A549 (cell line): ENCODE data around the gene TMEM132D. TPM values are rescaled to one million over a fixed set of nuclear protein-coding genes. Genes with fewer than 3 reads are reported as not detected.
"Not testable (repeated sequence)": the region's sequence is repeated elsewhere in the genome, so short reads cannot be mapped to it uniquely, and the experiment has no call there.

Experiments used
- ATAC-seq, 2 experiments: fragments of 200-7000 bp in 1 of 2; fragments of >200 bp in 1 of 2; cut with Nextera tagmentation in 1 of 2; cut with Tn5 transposase in 1 of 2; 3 replicates each; pipeline versions ENCODE4 v1.8.0 to v1.9.1; 2018 to 2020; ENCODE audit warnings: mild to moderate bottlenecking in 1 of 2, moderate library complexity in 1 of 2
- CTCF ChIA-PET: fragments of 300-600 bp; sonication (Branson Sonifier 250); formaldehyde crosslinking; extraction: SDS; loops from one replicate; lab custom pipeline; 2021; ENCODE audit warnings: antibody characterized with exemption, inconsistent platforms; lab: Yijun Ruan, JAX
- POLR2A ChIA-PET: fragments of 350-600 bp; formaldehyde crosslinking; extraction: SDS; loops from one replicate; lab custom pipeline; 2021; ENCODE audit warnings: antibody characterized with exemption, inconsistent platforms; lab: Yijun Ruan, JAX
- DNase-seq, 2 experiments: peaks; one replicate each; pipeline versions ENCODE4 v3.0.0 to v3.0.0-alpha.2; 2011 to 2016; ENCODE audit warnings: low read depth in 1 of 2, low spot score in 1 of 2
- FAIRE-seq: peaks from 2 replicates; lab custom pipeline; 2011; peaks lifted over from hg19 to GRCh38; lab: Jason Lieb, UNC
- H3K27ac ChIP-seq, 2 experiments: fragments of >200 bp; sonication (Bioruptor Twin); formaldehyde crosslinking; 3 replicates each; pipeline ENCODE4 v1.5.1; 2016 to 2017
- H3K4me1 ChIP-seq: fragments of >200 bp; sonication (Bioruptor Twin); formaldehyde crosslinking; 3 replicates; pipeline ENCODE4 v1.6.1; 2016
- H3K4me2 ChIP-seq: fragments of >200 bp; sonication (Bioruptor Twin); formaldehyde crosslinking; 3 replicates; pipeline ENCODE4 v1.6.1; 2016
- H3K4me3 ChIP-seq: fragments of >200 bp; sonication (Bioruptor Twin); formaldehyde crosslinking; 3 replicates; pipeline ENCODE4 v1.5.1; 2016
- H3K9me3 ChIP-seq: fragments of >200 bp; sonication (Bioruptor Twin); formaldehyde crosslinking; 3 replicates; pipeline ENCODE4 v1.6.1; 2016
- BCL3 ChIP-seq: fragments of >200 bp; sonication (Bioruptor Twin); formaldehyde crosslinking; IDR thresholded peaks from 3 replicates; pipeline ENCODE4 v1.6.1; 2016
- CEBPB ChIP-seq, 2 experiments: fragments of >200 bp in 1 of 2; sonication (Bioruptor Twin) in 1 of 2; formaldehyde crosslinking in 1 of 2; IDR thresholded peaks; 2 replicates each; pipeline ENCODE4 v1.6.1; 2012 to 2016
- EHF ChIP-seq: fragments of 250-450 bp; sonication (Bioruptor Pico); IDR thresholded peaks from 2 replicates; pipeline ENCODE4 v1.5.0; 2020; ENCODE audit warnings: mild to moderate bottlenecking
- EHMT2 ChIP-seq: fragments of 200-600 bp; sonication (generic); IDR thresholded peaks from 2 replicates; pipeline ENCODE4 v1.6.1; 2016; ENCODE audit warnings: antibody characterized with exemption, low read depth, mild to moderate bottlenecking, moderate library complexity
- GATA3 ChIP-seq: IDR thresholded peaks from 2 replicates; pipeline ENCODE4 v1.6.1; 2012; ENCODE audit warnings: borderline replicate concordance
- HMGXB4 ChIP-seq: fragments of 250-450 bp; sonication (Bioruptor Pico); IDR thresholded peaks from 2 replicates; pipeline ENCODE4 v1.5.0; 2021; ENCODE audit warnings: mild to moderate bottlenecking, moderate library complexity, borderline replicate concordance
- KDM1A ChIP-seq: fragments of 200-600 bp; sonication (generic); IDR thresholded peaks from 2 replicates; pipeline ENCODE4 v1.6.1; 2016; ENCODE audit warnings: low read depth, mild to moderate bottlenecking
- KDM5A ChIP-seq: fragments of 200-600 bp; sonication (generic); IDR thresholded peaks from 2 replicates; pipeline ENCODE4 v1.6.1; 2016; ENCODE audit warnings: antibody characterized with exemption, mild to moderate bottlenecking
- PBX3 ChIP-seq: IDR thresholded peaks from 2 replicates; pipeline ENCODE4 v1.6.1; 2012
- ZNF302 ChIP-seq: fragments of 250-450 bp; sonication (Bioruptor Pico); IDR thresholded peaks from 2 replicates; pipeline ENCODE4 v1.9.0; 2021; ENCODE audit warnings: inconsistent platforms, mild to moderate bottlenecking, moderate library complexity
- WGBS: methylation state at CpG from one replicate; pipeline ENCODE4 v1.1.6; 2017; ENCODE audit errors: missing lambda C conversion rate; 5-methylcytosine and 5-hydroxymethylcytosine counted together
- polyA plus RNA-seq, 4 experiments: library from polyadenylated mRNA; depleted of rRNA in 3 of 4; stranded (reverse); fragments of >200 nt; fragmentation: RNase III in 1 of 4; extraction: RNeasy Plus Mini Kit Qiagen cat#74134 plus additional on column Dnase treatment in 1 of 4; gene quantifications; 2 replicates in 3 of 4; 3 replicates in 1 of 4; pipeline ENCODE4 v1.2.3, GENCODE V29; 2011 to 2017
- TF ChIP-seq, protein P1 (sequence below): fragments of 200-600 bp; sonication (generic); IDR thresholded peaks from 2 replicates; pipeline ENCODE4 v1.6.1; 2016; ENCODE audit warnings: antibody characterized with exemption, mild to moderate bottlenecking, moderate library complexity

Gene TMEM132D
- polyA plus RNA-seq, 2 of the 4 experiments (the other 2 are of a cell fraction): not detected

- CTCF ChIA-PET: interaction anchor here (1.4 kb wide), 1 partner anchor 9 kb away, joined by 4 read pairs; no protein-coding TSS in a partner anchor
These were observed 354.8 kb downstream of the TMEM132D start for GRCh38 chr12:129549020-129549419.

DNA sequence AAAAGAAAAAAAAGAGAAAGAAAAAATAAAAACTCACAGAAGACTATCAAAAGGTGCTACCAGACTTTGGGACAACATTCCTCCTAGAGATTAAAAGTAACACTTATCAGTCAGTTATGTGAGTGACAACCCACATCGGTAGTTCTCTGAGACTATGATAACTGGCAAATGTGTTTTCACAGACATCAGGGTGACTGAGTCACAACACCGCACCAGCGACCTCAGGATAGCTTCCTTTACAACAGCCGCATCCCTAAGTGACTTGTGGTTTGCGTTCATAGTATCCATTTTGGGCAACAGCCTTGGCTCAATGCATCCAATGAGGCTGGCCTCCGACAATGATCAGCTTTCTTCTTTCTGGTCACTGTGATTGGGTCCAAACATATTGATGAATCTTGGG is 359.1 kb downstream of the TMEM132D start:
- no peak for DNase-seq
- no peak overlapping the region for H3K27ac ChIP-seq
- POLR2A ChIA-PET: no interaction called here
- TF ChIP-seq HMGXB4 (CRISPR knock-in tag): no peak
- TF ChIP-seq KDM5A: no peak
- TF ChIP-seq BCL3: no peak
- no peak for TF ChIP-seq EHF (CRISPR knock-in tag)
- no peak for TF ChIP-seq GATA3
- H3K9me3 ChIP-seq: 0 out of 3 replicates have a peak, but pooled peaks cover 3% of the 10 kb centered on the region
- H3K4me1 ChIP-seq: no peaks in the 10 kb centered on the region
- no peak overlapping the region for H3K4me3 ChIP-seq
- no peak for FAIRE-seq
- 30% methylated on average over 6 of the region's 6 CpGs for WGBS
- H3K4me2 ChIP-seq: no peak overlapping the region
- ATAC-seq: no peak
- CTCF ChIA-PET: no interaction called here

More at GRCh38 chr12:129549020-129549419, 354.8 kb downstream of the TMEM132D start:
- WGBS: 0% methylated on average over 2 of the region's 2 CpGs
- FAIRE-seq, H3K4me1 ChIP-seq, POLR2A ChIA-PET, H3K4me3 ChIP-seq, H3K4me2 ChIP-seq, H3K27ac ChIP-seq, H3K9me3 ChIP-seq, ATAC-seq, DNase-seq: not testable (repeated sequence)

DNA sequence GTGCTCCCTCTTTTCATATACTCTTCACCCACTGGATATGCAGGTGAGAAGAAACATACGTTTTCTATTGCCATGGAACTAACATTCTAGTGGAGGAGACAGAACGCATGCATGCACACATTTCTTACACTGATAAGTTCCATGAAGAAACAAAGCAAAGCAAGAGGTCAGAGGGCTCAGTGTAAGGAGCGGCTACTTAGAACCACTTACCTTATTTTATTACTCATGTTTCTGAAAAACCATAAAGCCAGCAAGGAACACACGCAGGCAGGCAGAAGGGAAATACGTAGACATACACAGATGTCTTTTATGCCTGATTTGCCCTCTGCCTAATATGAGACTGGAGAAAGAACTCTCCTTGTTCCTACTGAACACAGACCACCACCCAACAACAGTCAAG is 362.9 kb downstream of the TMEM132D start:
- H3K4me2 ChIP-seq: no peak overlapping the region
- H3K9me3 ChIP-seq: 0 out of 3 replicates have a peak, but pooled peaks cover 3% of the 10 kb centered on the region
- no peak for TF ChIP-seq CEBPB (IDR thresholded peaks at IDR 0.05)
- no peak for TF ChIP-seq PBX3
- H3K4me3 ChIP-seq: no peak overlapping the region
- DNase-seq (no peak), ATAC-seq (no peak), FAIRE-seq (no peak)
- WGBS: 11% methylated on average over 5 of the region's 5 CpGs
- H3K4me1 ChIP-seq: no peaks in the 10 kb centered on the region
- CTCF ChIA-PET: interaction anchor here (1.2 to 1.9 kb wide), 2 partner anchors 8 to 473 kb away, joined by 3 to 4 read pairs; no protein-coding TSS in a partner anchor
- POLR2A ChIA-PET: no interaction called here
- H3K27ac ChIP-seq: no peak overlapping the region

DNA sequence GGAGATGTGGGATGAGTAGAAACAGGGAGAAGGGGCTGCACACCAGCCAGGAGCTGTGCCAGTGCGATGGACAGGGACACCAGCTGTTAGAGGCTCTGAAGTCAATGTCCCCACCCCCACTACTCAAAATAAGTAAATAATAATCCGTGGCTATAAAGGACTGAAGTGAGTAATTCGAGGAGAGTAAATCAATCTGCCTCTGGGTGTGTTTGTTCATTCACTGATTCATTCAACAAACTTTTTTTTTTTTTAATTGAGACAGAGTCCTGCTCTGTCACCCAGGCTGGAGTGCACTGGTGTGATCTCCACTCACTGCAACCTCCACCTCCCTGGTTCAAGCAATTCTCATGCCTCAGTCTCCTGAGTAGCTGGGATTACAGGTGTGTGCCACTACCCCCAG is 363.6 kb downstream of the TMEM132D start:
- WGBS: under 1% methylated on average over 3 of the region's 3 CpGs
- H3K27ac ChIP-seq: no peak overlapping the region
- no peak overlapping the region for H3K4me2 ChIP-seq
- TF ChIP-seq GATA3 (no peak), EHMT2 (no peak), ZNF302 (CRISPR knock-in tag) (no peak), KDM1A (no peak)
- TF ChIP-seq, protein P1, sequence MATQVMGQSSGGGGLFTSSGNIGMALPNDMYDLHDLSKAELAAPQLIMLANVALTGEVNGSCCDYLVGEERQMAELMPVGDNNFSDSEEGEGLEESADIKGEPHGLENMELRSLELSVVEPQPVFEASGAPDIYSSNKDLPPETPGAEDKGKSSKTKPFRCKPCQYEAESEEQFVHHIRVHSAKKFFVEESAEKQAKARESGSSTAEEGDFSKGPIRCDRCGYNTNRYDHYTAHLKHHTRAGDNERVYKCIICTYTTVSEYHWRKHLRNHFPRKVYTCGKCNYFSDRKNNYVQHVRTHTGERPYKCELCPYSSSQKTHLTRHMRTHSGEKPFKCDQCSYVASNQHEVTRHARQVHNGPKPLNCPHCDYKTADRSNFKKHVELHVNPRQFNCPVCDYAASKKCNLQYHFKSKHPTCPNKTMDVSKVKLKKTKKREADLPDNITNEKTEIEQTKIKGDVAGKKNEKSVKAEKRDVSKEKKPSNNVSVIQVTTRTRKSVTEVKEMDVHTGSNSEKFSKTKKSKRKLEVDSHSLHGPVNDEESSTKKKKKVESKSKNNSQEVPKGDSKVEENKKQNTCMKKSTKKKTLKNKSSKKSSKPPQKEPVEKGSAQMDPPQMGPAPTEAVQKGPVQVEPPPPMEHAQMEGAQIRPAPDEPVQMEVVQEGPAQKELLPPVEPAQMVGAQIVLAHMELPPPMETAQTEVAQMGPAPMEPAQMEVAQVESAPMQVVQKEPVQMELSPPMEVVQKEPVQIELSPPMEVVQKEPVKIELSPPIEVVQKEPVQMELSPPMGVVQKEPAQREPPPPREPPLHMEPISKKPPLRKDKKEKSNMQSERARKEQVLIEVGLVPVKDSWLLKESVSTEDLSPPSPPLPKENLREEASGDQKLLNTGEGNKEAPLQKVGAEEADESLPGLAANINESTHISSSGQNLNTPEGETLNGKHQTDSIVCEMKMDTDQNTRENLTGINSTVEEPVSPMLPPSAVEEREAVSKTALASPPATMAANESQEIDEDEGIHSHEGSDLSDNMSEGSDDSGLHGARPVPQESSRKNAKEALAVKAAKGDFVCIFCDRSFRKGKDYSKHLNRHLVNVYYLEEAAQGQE: no peak
- TF ChIP-seq, all 56 proteins: peak for 0
- DNase-seq: no peak
- ChIA-PET POLR2A (no interaction called here), CTCF (interaction anchor here (1.2 to 1.9 kb wide), 2 partner anchors 9 to 474 kb away, joined by 3 to 4 read pairs; no protein-coding TSS in a partner anchor)
- no peak for ATAC-seq
- no peak for FAIRE-seq
- Histone ChIP-seq H3K9me3 (0 out of 3 replicates have a peak, but pooled peaks cover 3% of the 10 kb centered on the region), H3K4me3 (no peak overlapping the region), H3K4me1 (no peaks in the 10 kb centered on the region)

DNA sequence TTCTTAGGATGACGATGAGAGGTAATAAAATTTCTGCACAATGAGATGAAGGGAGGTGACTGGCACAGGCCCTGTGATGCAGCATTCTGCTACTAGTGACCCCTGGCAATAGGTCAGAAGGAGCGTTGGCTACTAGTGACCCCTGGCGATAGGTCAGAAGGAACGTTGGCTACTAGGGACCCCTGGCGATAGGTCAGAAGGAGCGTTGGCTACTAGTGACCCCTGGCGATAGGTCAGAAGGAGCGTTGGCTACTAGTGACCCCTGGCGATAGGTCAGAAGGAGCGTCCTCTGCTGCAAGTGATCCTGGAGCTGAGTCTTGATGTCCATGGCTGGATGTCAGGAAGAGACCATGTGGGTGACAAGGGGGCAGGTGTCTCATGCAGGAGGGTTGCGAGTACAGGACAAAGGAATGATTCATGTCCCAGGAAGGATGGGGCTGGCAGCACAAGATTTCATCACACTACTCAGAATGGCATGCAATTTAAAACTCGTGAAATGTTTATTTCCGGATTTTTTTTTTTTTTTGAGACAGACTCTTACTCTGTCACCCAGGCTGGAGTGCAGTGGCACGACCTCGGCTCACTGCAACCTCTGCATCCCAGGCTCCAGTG is 365.0 kb downstream of the TMEM132D start:
- 0 out of 6 replicates have a peak, but pooled peaks of 1 of the 2 experiments have one; percentile 54 for ATAC-seq
- H3K4me1 ChIP-seq, H3K9me3 ChIP-seq, H3K4me2 ChIP-seq, FAIRE-seq, POLR2A ChIA-PET, DNase-seq, H3K4me3 ChIP-seq, H3K27ac ChIP-seq: not testable (repeated sequence)
- WGBS: 47% methylated on average over 15 of the region's 15 CpGs
- CTCF ChIA-PET: interaction anchor here (1.9 kb wide), 1 partner anchor 10 kb away, joined by 4 read pairs; no protein-coding TSS in a partner anchor
